Astrocyte (in vitro differentiated cells and primary cell): ENCODE results near the gene PLA1A. TPM values are rescaled to one million over a fixed set of nuclear protein-coding genes. Genes with fewer than 3 reads are reported as not detected.

Source experiments
- DNase-seq: peaks from one replicate; pipeline ENCODE4 v3.0.0-alpha.2; 2010; ENCODE audit warnings: low read depth
- FAIRE-seq: peaks from 2 replicates; lab custom pipeline; 2011; peaks lifted over from hg19 to GRCh38; lab: Jason Lieb, UNC
- H2AFZ ChIP-seq: 2 replicates; pipeline ENCODE4 v1.6.0; 2012; ENCODE audit warnings: low read depth, low read length, inconsistent platforms
- H3K27ac ChIP-seq: 2 replicates; pipeline ENCODE4 v1.5.1; 2011; ENCODE audit warnings: low read depth, low read length, inconsistent platforms
- H3K27me3 ChIP-seq: 2 replicates; pipeline ENCODE4 v1.6.0; 2011; ENCODE audit warnings: low read length, inconsistent platforms; ENCODE audit not compliant: insufficient read depth
- H3K36me3 ChIP-seq: 2 replicates; pipeline ENCODE4 v1.5.1; 2011; ENCODE audit warnings: low read length, inconsistent platforms; ENCODE audit not compliant: insufficient read depth
- H3K4me1 ChIP-seq: 2 replicates; pipeline ENCODE4 v1.5.1; 2011; ENCODE audit warnings: low read length, inconsistent platforms; ENCODE audit not compliant: insufficient read depth
- H3K4me2 ChIP-seq: 2 replicates; pipeline ENCODE4 v1.6.0; 2012; ENCODE audit warnings: low read length, inconsistent platforms
- H3K4me3 ChIP-seq: 2 replicates; pipeline ENCODE4 v1.5.1; 2011; ENCODE audit warnings: low read depth, mild to moderate bottlenecking, low read length, inconsistent platforms; ENCODE audit not compliant: insufficient read depth
- H3K79me2 ChIP-seq: 2 replicates; pipeline ENCODE4 v1.6.0; 2012; ENCODE audit warnings: mild to moderate bottlenecking, low read length, inconsistent platforms; ENCODE audit not compliant: insufficient read depth
- H3K9ac ChIP-seq: 2 replicates; pipeline ENCODE4 v1.6.0; 2012; ENCODE audit warnings: mild to moderate bottlenecking, low read length, inconsistent platforms
- H3K9me3 ChIP-seq: 2 replicates; pipeline ENCODE4 v1.5.1; 2012; ENCODE audit warnings: low read depth, mild to moderate bottlenecking, low read length, inconsistent platforms; ENCODE audit not compliant: insufficient read depth
- H4K20me1 ChIP-seq: 2 replicates; pipeline ENCODE4 v1.6.0; 2012; ENCODE audit warnings: low read length, inconsistent platforms; ENCODE audit not compliant: insufficient read depth
- H3K27ac Mint-ChIP-seq: one replicate; pipeline ENCODE4 v1.8.0; 2021; ENCODE audit warnings: mild to moderate bottlenecking, mixed read lengths; ENCODE audit not compliant: unreplicated experiment
- H3K27me3 Mint-ChIP-seq: one replicate; pipeline ENCODE4 v1.8.0; 2021; ENCODE audit warnings: low read depth, mixed read lengths; ENCODE audit not compliant: unreplicated experiment
- H3K36me3 Mint-ChIP-seq: one replicate; pipeline ENCODE4 v1.8.0; 2021; ENCODE audit warnings: low read depth, mixed read lengths; ENCODE audit not compliant: unreplicated experiment
- H3K4me1 Mint-ChIP-seq: one replicate; pipeline ENCODE4 v1.8.0; 2021; ENCODE audit warnings: low read depth, mixed read lengths; ENCODE audit not compliant: unreplicated experiment
- H3K4me3 Mint-ChIP-seq: one replicate; pipeline ENCODE4 v1.8.0; 2021; ENCODE audit warnings: mild to moderate bottlenecking, moderate library complexity, mixed read lengths; ENCODE audit not compliant: unreplicated experiment
- H3K9me3 Mint-ChIP-seq: one replicate; pipeline ENCODE4 v1.8.0; 2021; ENCODE audit warnings: mild to moderate bottlenecking, mixed read lengths; ENCODE audit not compliant: unreplicated experiment
- CTCF ChIP-seq: IDR thresholded peaks from 2 replicates; pipeline ENCODE4 v1.5.1; 2011; ENCODE audit warnings: low read depth, mild to moderate bottlenecking, inconsistent platforms, low read length, moderate library complexity; ENCODE audit not compliant: insufficient read depth
- EZH2 ChIP-seq: IDR thresholded peaks from 2 replicates; pipeline ENCODE4 v1.6.1; 2012; ENCODE audit warnings: mild to moderate bottlenecking, low read length, inconsistent platforms; ENCODE audit not compliant: insufficient read depth
- total RNA-seq: library from RNA; stranded (reverse); gene quantifications from 2 replicates; pipeline ENCODE4 v1.2.1, GENCODE V29; 2021

Gene PLA1A
- total RNA-seq, 1 donor from 2014 or later, result 0.91 TPM

GRCh38 chr3:119641416-119641815 is 43.7 kb downstream of the PLA1A start:
- no peaks in the 10 kb centered on the region for H4K20me1 ChIP-seq
- no peaks in the 10 kb centered on the region for H3K79me2 ChIP-seq
- no peak overlapping the region for H3K9ac ChIP-seq
- Mint-ChIP-seq H3K4me3 (no peak overlapping the region), H3K27ac (no peak overlapping the region), H3K27me3 (peaks cover 4% of the 10 kb centered on the region), H3K4me1 (peaks cover 45% of the 10 kb centered on the region), H3K9me3 (no peaks in the 10 kb centered on the region), H3K36me3 (no peaks in the 10 kb centered on the region)
- no peak for DNase-seq
- H3K4me2 ChIP-seq, result no peak overlapping the region
- H3K4me1 ChIP-seq, result peaks cover 26% of the 10 kb centered on the region
- H3K4me3 ChIP-seq, result no peak overlapping the region
- FAIRE-seq, result no peak
- TF ChIP-seq EZH2 (no peak), CTCF (no peak)
- H3K27me3 ChIP-seq, result no peaks in the 10 kb centered on the region
- no peaks in the 10 kb centered on the region for H3K9me3 ChIP-seq
- no peak overlapping the region for H2AFZ ChIP-seq
- H3K36me3 ChIP-seq, result no peaks in the 10 kb centered on the region
- no peak overlapping the region for H3K27ac ChIP-seq

- peaks cover 20% of the 10 kb centered on the region for H3K4me1 ChIP-seq
- Mint-ChIP-seq H3K27ac (peak overlapping the region; percentile 56), H3K4me1 (peaks cover 32% of the 10 kb centered on the region), H3K4me3 (no peak overlapping the region), H3K27me3 (peaks cover 7% of the 10 kb centered on the region), H3K9me3 (no peaks in the 10 kb centered on the region), H3K36me3 (no peaks in the 10 kb centered on the region)
- no peak overlapping the region for H3K4me3 ChIP-seq
- H3K9ac ChIP-seq, result peak overlapping the region; percentile 67
- H3K27me3 ChIP-seq, result no peaks in the 10 kb centered on the region
- H3K9me3 ChIP-seq, result no peaks in the 10 kb centered on the region
- FAIRE-seq, result no peak
- no peak for TF ChIP-seq CTCF
- TF ChIP-seq EZH2, result no peak
- H3K27ac ChIP-seq, result peak overlapping the region; percentile 76
- H3K4me2 ChIP-seq, result peak overlapping the region; percentile 51
- H3K79me2 ChIP-seq, result no peaks in the 10 kb centered on the region
- no peak for DNase-seq
- peak overlapping the region; percentile 43 for H2AFZ ChIP-seq
- no peaks in the 10 kb centered on the region for H4K20me1 ChIP-seq
- no peaks in the 10 kb centered on the region for H3K36me3 ChIP-seq
These were observed 45.2 kb downstream of the PLA1A start for GRCh38 chr3:119642746-119643473.

DNA sequence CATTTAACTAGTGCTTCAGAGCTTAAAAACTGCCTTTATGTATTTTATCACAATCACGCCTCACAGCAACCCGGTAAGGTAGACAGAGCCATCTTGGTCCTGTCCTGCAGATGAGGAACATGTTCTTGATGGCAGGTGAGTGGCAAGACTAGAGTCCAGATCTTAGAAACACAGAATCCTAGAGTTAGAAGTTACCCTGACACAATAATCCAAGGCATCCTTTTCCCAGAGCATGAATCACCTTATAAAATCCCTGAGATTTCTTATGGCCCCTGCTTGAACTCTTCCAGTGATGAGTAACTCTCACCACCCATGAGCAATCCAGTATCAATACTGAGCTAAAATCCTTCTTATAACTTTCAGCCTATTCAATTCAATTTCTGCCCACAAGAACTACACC is 45.8 kb downstream of the PLA1A start:
- H3K79me2 ChIP-seq, result no peaks in the 10 kb centered on the region
- peak overlapping the region; percentile 51 for H3K4me2 ChIP-seq
- H3K9me3 ChIP-seq, result no peaks in the 10 kb centered on the region
- H3K36me3 ChIP-seq, result no peaks in the 10 kb centered on the region
- no peaks in the 10 kb centered on the region for H4K20me1 ChIP-seq
- no peaks in the 10 kb centered on the region for H3K9me3 Mint-ChIP-seq
- H3K27me3 ChIP-seq, result no peaks in the 10 kb centered on the region
- no peak overlapping the region for H3K4me3 ChIP-seq
- peaks cover 3% of the 10 kb centered on the region for H3K36me3 Mint-ChIP-seq
- TF ChIP-seq CTCF (no peak), EZH2 (no peak)
- H3K9ac ChIP-seq, result peak overlapping the region; percentile 67
- peaks cover 14% of the 10 kb centered on the region for H3K4me1 ChIP-seq
- H2AFZ ChIP-seq, result peak overlapping the region; percentile 43
- peaks cover 25% of the 10 kb centered on the region for H3K4me1 Mint-ChIP-seq
- DNase-seq (peak; percentile 84), FAIRE-seq (peak; percentile 83)
- H3K27me3 Mint-ChIP-seq, result peaks cover 7% of the 10 kb centered on the region
- no peak overlapping the region for H3K4me3 Mint-ChIP-seq
- peak overlapping the region; percentile 76 for H3K27ac ChIP-seq
- H3K27ac Mint-ChIP-seq, result peak overlapping the region; percentile 56
